HepG2 (cell line): ENCODE measurements around the gene CARMIL1. TPM values are rescaled to one million over a fixed set of nuclear protein-coding genes. Genes with fewer than 3 reads are reported as not detected.

Experiments
- ATAC-seq: fragments of 200-7000 bp; cut with Tn5 transposase; 3 replicates; pipeline ENCODE4 v1.9.1; 2020; ENCODE audit warnings: mild to moderate bottlenecking, moderate library complexity
- BruUV-seq: library from RNA; stranded (reverse); fragments of 400-500 nt; replicated peaks from 2 replicates; lab custom pipeline; 2021; lab: Mats Ljungman, UMichigan
- CTCF ChIA-PET: fragments of 300-600 bp; formaldehyde crosslinking; extraction: SDS; loops from one replicate; lab custom pipeline; 2021; ENCODE audit warnings: low total read pairs, inconsistent platforms, low intra/inter-chr PET ratio; lab: Yijun Ruan, JAX
- POLR2A ChIA-PET: fragments of 350-600 bp; sonication (Branson Sonifier 250); formaldehyde crosslinking; loops from one replicate; lab custom pipeline; 2020; ENCODE audit warnings: antibody characterized with exemption, inconsistent platforms; lab: Yijun Ruan, JAX
- DNase-seq: peaks from one replicate; pipeline ENCODE4 v3.0.0-alpha.2; 2015; ENCODE audit warnings: low spot score
- FAIRE-seq: peaks from 3 replicates; lab custom pipeline; 2011; peaks lifted over from hg19 to GRCh38; lab: Jason Lieb, UNC
- H2AFZ ChIP-seq: one replicate; pipeline ENCODE4 v1.6.1; 2011; ENCODE audit warnings: low read length, inconsistent platforms
- H3K27ac ChIP-seq: fragments of 300-600 bp; 3 replicates; pipeline ENCODE4 v1.8.0; 2011; ENCODE audit warnings: mixed run types, mild to moderate bottlenecking, mixed read lengths, low read length, inconsistent platforms; ENCODE audit not compliant: insufficient read depth; ENCODE audit errors: extremely low read length
- H3K27me3 ChIP-seq, 2 experiments: fragments of 200-600 bp in 1 of 2; 2 replicates in 1 of 2; 3 replicates in 1 of 2; pipeline versions ENCODE4 v1.6.0 to v1.8.0; 2011; ENCODE audit warnings: low read length in 2 of 2, mild to moderate bottlenecking in 2 of 2, moderate library complexity in 2 of 2, inconsistent platforms in 1 of 2; ENCODE audit not compliant: insufficient read depth in 2 of 2, control insufficient read depth in 1 of 2
- H3K36me3 ChIP-seq, 2 experiments: fragments of 200-600 bp in 1 of 2; replicated peaks in 1 of 2; 2 replicates in 1 of 2; 3 replicates in 1 of 2; pipeline versions ENCODE4 v1.5.1 to v1.8.0; 2011; ENCODE audit warnings: low read length in 2 of 2, inconsistent platforms in 1 of 2; ENCODE audit not compliant: insufficient read depth in 2 of 2, control insufficient read depth in 1 of 2
- H3K4me1 ChIP-seq: 2 replicates; pipeline ENCODE4 v1.5.1; 2012; ENCODE audit warnings: low read length, inconsistent platforms; ENCODE audit not compliant: insufficient read depth
- H3K4me2 ChIP-seq: 2 replicates; pipeline ENCODE4 v1.6.0; 2011; ENCODE audit warnings: low read depth, low read length, inconsistent platforms
- H3K4me3 ChIP-seq, 3 experiments: fragments of 200-600 bp in 1 of 3; sonication (generic), shearing (Covaris generic) in 1 of 3; replicated peaks in 1 of 3; 2 replicates each; pipeline ENCODE4 v1.5.1; 2011 to 2016; ENCODE audit warnings: low read length in 3 of 3, inconsistent platforms in 2 of 3, low read depth in 2 of 3, mild to moderate bottlenecking in 2 of 3, control low read depth in 1 of 3, mixed read lengths in 1 of 3; ENCODE audit not compliant: insufficient read depth in 1 of 3
- H3K79me2 ChIP-seq: one replicate; pipeline ENCODE4 v1.6.1; 2011; ENCODE audit warnings: low read length, inconsistent platforms; ENCODE audit not compliant: insufficient read depth
- H3K9ac ChIP-seq: 2 replicates; pipeline ENCODE4 v1.6.0; 2011; ENCODE audit warnings: mild to moderate bottlenecking, low read depth, low read length, inconsistent platforms; ENCODE audit not compliant: insufficient read depth
- H3K9me3 ChIP-seq: 2 replicates; pipeline ENCODE4 v1.5.1; 2012; ENCODE audit warnings: mild to moderate bottlenecking, low read length
- H4K20me1 ChIP-seq: 2 replicates; pipeline ENCODE4 v1.6.0; 2011; ENCODE audit warnings: inconsistent platforms, mild to moderate bottlenecking, low read length, moderate library complexity; ENCODE audit not compliant: insufficient read depth
- CHCHD3 ChIP-seq: sonication (generic); formaldehyde crosslinking; IDR thresholded peaks from 2 replicates; pipeline ENCODE4 v1.8.0; 2022; ENCODE audit warnings: mild to moderate bottlenecking, missing genetic modification reagents, moderate library complexity
- CREM ChIP-seq, 2 experiments: sonication (generic) in 1 of 2; formaldehyde crosslinking in 1 of 2; IDR thresholded peaks; 2 replicates each; pipeline versions ENCODE4 v1.4.0 to v1.6.1; 2016 to 2020; ENCODE audit warnings: antibody characterized with exemption in 1 of 2, mild to moderate bottlenecking in 1 of 2, missing genetic modification reagents in 1 of 2
- DPF2 ChIP-seq: sonication (generic); formaldehyde crosslinking; IDR thresholded peaks from 2 replicates; pipeline ENCODE4 v1.4.0; 2020; ENCODE audit warnings: mild to moderate bottlenecking, low read depth, missing genetic modification reagents, borderline replicate concordance
- FOXO1 ChIP-seq: sonication (generic); formaldehyde crosslinking; IDR thresholded peaks from 2 replicates; pipeline ENCODE4 v1.4.0; 2020; ENCODE audit warnings: missing genetic modification reagents
- HNRNPUL1 ChIP-seq: fragments of 200-400 bp; formaldehyde crosslinking; IDR thresholded peaks from 2 replicates; pipeline ENCODE4 v1.6.1; 2017; ENCODE audit warnings: low read depth, mild to moderate bottlenecking, low read length, moderate library complexity
- KLF15 ChIP-seq: sonication (generic); formaldehyde crosslinking; IDR thresholded peaks from 2 replicates; pipeline ENCODE4 v1.8.1; 2023; ENCODE audit warnings: borderline replicate concordance, mild to moderate bottlenecking, inconsistent platforms, missing genetic modification reagents, mixed read lengths
- MAFG ChIP-seq: sonication (generic); formaldehyde crosslinking; IDR thresholded peaks from 2 replicates; pipeline ENCODE4 v1.5.1; 2020; ENCODE audit warnings: mild to moderate bottlenecking, missing genetic modification reagents
- MAX ChIP-seq: IDR thresholded peaks from 2 replicates; pipeline ENCODE4 v1.6.1; 2012; ENCODE audit warnings: inconsistent platforms
- PCBP1 ChIP-seq: fragments of 200-400 bp; formaldehyde crosslinking; IDR thresholded peaks from 2 replicates; pipeline ENCODE4 v1.6.1; 2017; ENCODE audit warnings: mild to moderate bottlenecking, low read depth, low read length, borderline replicate concordance
- POLR2AphosphoS5 ChIP-seq: IDR thresholded peaks from 2 replicates; pipeline ENCODE4 v1.6.1; 2012; ENCODE audit warnings: low read depth, low read length
- SKIL ChIP-seq: sonication (generic); formaldehyde crosslinking; IDR thresholded peaks from 2 replicates; pipeline ENCODE4 v1.8.0; 2022; ENCODE audit warnings: missing genetic modification reagents, mild to moderate bottlenecking, moderate library complexity, borderline replicate concordance
- TAF15 ChIP-seq: fragments of 200-400 bp; formaldehyde crosslinking; IDR thresholded peaks from one replicate; pipeline ENCODE4 v1.6.1; 2018; ENCODE audit warnings: mild to moderate bottlenecking, low read depth, low read length; ENCODE audit not compliant: poor library complexity, severe bottlenecking
- TFDP2 ChIP-seq: sonication (generic); formaldehyde crosslinking; IDR thresholded peaks from 2 replicates; pipeline ENCODE4 v1.4.0; 2020; ENCODE audit warnings: missing genetic modification reagents
- YEATS2 ChIP-seq: sonication (generic); formaldehyde crosslinking; IDR thresholded peaks from 2 replicates; pipeline ENCODE4 v1.4.0; 2020; ENCODE audit warnings: missing genetic modification reagents, borderline replicate concordance
- ZNF205 ChIP-seq: IDR thresholded peaks from 2 replicates; pipeline ENCODE4 v1.6.1; 2018; ENCODE audit warnings: missing biosample characterization, missing genetic modification reagents
- ZNF546 ChIP-seq: sonication (generic); formaldehyde crosslinking; conservative IDR thresholded peaks from 2 replicates; pipeline ENCODE4 v1.8.1; 2023; ENCODE audit warnings: mild to moderate bottlenecking, missing genetic modification reagents
- ZNF775 ChIP-seq: sonication (generic); formaldehyde crosslinking; IDR thresholded peaks from 2 replicates; pipeline ENCODE4 v1.4.0; 2020; ENCODE audit warnings: missing genetic modification reagents, mild to moderate bottlenecking, moderate library complexity, borderline replicate concordance
- ZZZ3 ChIP-seq: sonication (generic); formaldehyde crosslinking; IDR thresholded peaks from 2 replicates; pipeline ENCODE4 v1.4.0; 2020; ENCODE audit warnings: missing genetic modification reagents, mild to moderate bottlenecking, borderline replicate concordance
- WGBS: methylation state at CpG from one replicate; pipeline ENCODE4 v1.1.6; 2017; ENCODE audit warnings: low lambda C conversion rate; 5-methylcytosine and 5-hydroxymethylcytosine counted together
- in situ Hi-C: cut with HindIII; loops from 2 replicates; pipeline ENCODE4 v1.10.0; 2017; ENCODE audit warnings: low pct_unique_long_range_greater_than_20kb; ENCODE audit not compliant: extremely low pct_ligation_motif_present
- intact Hi-C: fragments of 100-400 bp; cut with micrococcal nuclease; formaldehyde crosslinking; loops from one replicate; pipeline ENCODE4 v1.10.0; 2022; ENCODE audit not compliant: unreplicated experiment
- polyA plus RNA-seq, 8 experiments: library from polyadenylated mRNA; depleted of rRNA in 3 of 8; stranded (reverse) in 7 of 8; unstranded in 1 of 8; fragments of >200 nt; fragmentation: Illumina TruSeq in 4 of 8; extraction: Trizol in 4 of 8; gene quantifications; 2 replicates each; pipeline versions ENCODE4 v1.2.1 to v1.2.3, GENCODE V29; 2011 to 2016; ENCODE audit warnings: low read depth in 4 of 8, missing spikeins in 1 of 8, mixed read lengths in 1 of 8; ENCODE audit not compliant: insufficient read depth in 1 of 8
- total RNA-seq, 5 experiments: library from RNA; depleted of rRNA; stranded (reverse); fragments of >200 nt; fragmentation: Illumina TruSeq; extraction: Trizol; gene quantifications; 2 replicates each; pipeline ENCODE4 v1.2.3, GENCODE V29; 2016; ENCODE audit warnings: low read depth in 1 of 5

Gene CARMIL1
- total and polyA plus RNA-seq, 2 of the 13 experiments (the other 11 are each of a cell fraction or from before 2014, with no cell fraction given) = 1.8 to 2.6 TPM

- BruUV-seq = no TSS peak
- ChIA-PET POLR2A (no interaction called here), CTCF (no interaction called here)
- in situ Hi-C loops = no loop called here
- Histone ChIP-seq H3K27ac (no peak overlapping the region), H3K27me3 (no peaks in the 10 kb centered on the region), H4K20me1 (no peaks in the 10 kb centered on the region), H3K36me3 (no peaks in the 10 kb centered on the region), H3K4me1 (no peaks in the 10 kb centered on the region), H3K79me2 (no peaks in the 10 kb centered on the region), H2AFZ (no peak overlapping the region), H3K9me3 (no peaks in the 10 kb centered on the region)
- FAIRE-seq (no peak), DNase-seq (no peak), ATAC-seq (no peak)
- 72% methylated on average over 3 of the region's 3 CpGs for whole genome bisulfite sequencing
- TF ChIP-seq ZNF546 (CRISPR knock-in tag) (no peak), MAFG (no peak), POLR2AphosphoS5 (no peak), ZZZ3 (CRISPR knock-in tag) (no peak), KLF15 (CRISPR knock-in tag) (no peak), ZNF775 (no peak), DPF2 (no peak), YEATS2 (CRISPR knock-in tag) (no peak)
- TF ChIP-seq, all 625 proteins: peak for 0
- Histone ChIP-seq H3K4me2 (no peak overlapping the region), H3K4me3 (no peak overlapping the region), H3K9ac (no peak overlapping the region)
- intact Hi-C loops = no loop called here
Observed at GRCh38 chr6:25508051-25508450, 228.9 kb downstream of the CARMIL1 start.

GRCh38 chr6:25511376-25511775, 232.2 kb downstream of the CARMIL1 start:
- no peak overlapping the region for H2AFZ ChIP-seq
- H3K4me1 ChIP-seq = no peaks in the 10 kb centered on the region
- no peak overlapping the region for H3K4me3 ChIP-seq
- no peaks in the 10 kb centered on the region for H3K79me2 ChIP-seq
- no peaks in the 10 kb centered on the region for H3K9me3 ChIP-seq
- DNase-seq (no peak), FAIRE-seq (no peak), ATAC-seq (no peak)
- 78% methylated on average over 2 of the region's 2 CpGs for WGBS
- ChIA-PET POLR2A (no interaction called here), CTCF (no interaction called here)
- H3K27ac ChIP-seq = no peak overlapping the region
- no peak overlapping the region for H3K9ac ChIP-seq
- H3K4me2 ChIP-seq = no peak overlapping the region
- no peaks in the 10 kb centered on the region for H3K36me3 ChIP-seq
- no TSS peak for BruUV-seq
- in situ Hi-C loops = no loop called here
- no peaks in the 10 kb centered on the region for H4K20me1 ChIP-seq
- intact Hi-C loops = no loop called here
- no peaks in the 10 kb centered on the region for H3K27me3 ChIP-seq
- TF ChIP-seq SKIL (no peak), TAF15 (no peak), MAX (no peak), CHCHD3 (CRISPR knock-in tag) (no peak), ZNF205 (CRISPR knock-in tag) (no peak), FOXO1 (CRISPR knock-in tag) (no peak), HNRNPUL1 (no peak), CREM (IDR thresholded peaks at IDR 0.05) (no peak), CREM (CRISPR knock-in tag; IDR thresholded peaks at IDR 0.05) (no peak), PCBP1 (no peak), TFDP2 (no peak)
